ENCODE results near the gene ADM2. TPM values are rescaled to one million over a fixed set of nuclear protein-coding genes. Genes with fewer than 3 reads are reported as not detected.
"Not testable (repeated sequence)": the region's sequence is repeated elsewhere in the genome, so short reads cannot be mapped to it uniquely, and the experiment has no call there.

The ADM2 gene
- total RNA-seq, 3 donors from 2014 or later, result 0.95 to 3.9 (median 1.4) TPM

- Histone ChIP-seq H3K36me3 (ENCODE audit: low read depth) (no peaks in the 10 kb centered on the region), H3K4me3 (no peak overlapping the region), H3K9me3 (no peaks in the 10 kb centered on the region), H3K4me1 (ENCODE audit: low read depth) (peaks cover 22% of the 10 kb centered on the region)
- DNase-seq (peak in 1 of 3 donors; percentile 25), ATAC-seq (no peak)
- TF ChIP-seq CTCF (IDR thresholded peaks at IDR 0.05), result no peak
- intact Hi-C loops (cut with DNase I, micrococcal nuclease), result no loop called here
Observed at GRCh38 chr22:50532824-50533796, 51.8 kb downstream of the ADM2 start.

- H3K36me3 ChIP-seq (ENCODE audit: low read depth); H3K4me3 ChIP-seq; H3K9me3 ChIP-seq; intact Hi-C loops (cut with DNase I, micrococcal nuclease); ATAC-seq: not testable (repeated sequence)
- H3K4me1 ChIP-seq (ENCODE audit: low read depth), result peaks cover 25% of the 10 kb centered on the region
- peak in 2 of 3 donors; percentile 41 to 62 for DNase-seq
Observed at GRCh38 chr22:50533856-50534711, 52.7 kb downstream of the ADM2 start.

DNA sequence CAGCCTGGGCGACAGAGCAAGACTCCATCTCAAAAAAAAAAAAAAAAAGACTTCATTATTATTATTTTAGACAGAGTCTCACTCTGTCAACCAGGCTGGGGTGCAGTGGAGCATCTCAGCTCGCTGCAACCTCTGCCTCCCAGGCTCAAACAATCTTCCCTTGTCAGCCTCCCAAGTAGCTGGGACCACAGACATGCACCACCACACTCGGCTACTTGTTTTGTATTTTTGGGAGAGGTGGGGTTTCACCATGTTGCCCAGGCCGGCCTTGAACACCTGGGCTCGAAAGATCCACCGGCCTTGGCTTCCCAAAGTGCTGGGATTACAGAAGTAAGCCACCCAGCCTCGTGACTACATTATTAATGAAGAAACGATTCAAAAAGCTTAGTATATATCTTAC is 53.8 kb downstream of the ADM2 start:
- intact Hi-C loops (cut with DNase I, micrococcal nuclease), result no loop called here
- ATAC-seq, result no peak
- Histone ChIP-seq H3K4me3 (no peak overlapping the region), H3K4me1 (ENCODE audit: low read depth) (peaks cover 29% of the 10 kb centered on the region), H3K9me3 (no peaks in the 10 kb centered on the region), H3K36me3 (ENCODE audit: low read depth) (no peaks in the 10 kb centered on the region)
- peak in 1 of 3 donors; percentile 15 for DNase-seq
- TF ChIP-seq CTCF (IDR thresholded peaks at IDR 0.05), result no peak

Other genes with a start within 250 kb of the ADM2 start
- gene TUBGCP6, start 236.5 kb upstream of the ADM2 start, total RNA-seq, result 10 to 100 TPM; 34.5 to 41.6 (median 40.5) TPM
- 10 to 100 TPM; 39.5 to 66.3 (median 47.8) TPM for gene HDAC10, start 230.3 kb upstream of the ADM2 start, total RNA-seq
- gene MAPK12, start 219.9 kb upstream of the ADM2 start, total RNA-seq, result 1 to 10 TPM; 2.3 to 6.5 (median 5.2) TPM
- gene MAPK11, start 211.2 kb upstream of the ADM2 start, total RNA-seq, result 1 to 10 TPM; 1.8 to 4.3 (median 3.2) TPM
- gene PLXNB2, start 173.9 kb upstream of the ADM2 start, total RNA-seq, result 100 to 1,000 TPM; 232 to 318 (median 250) TPM
- 1 to 10 TPM; 2.8 to 6.3 (median 5.2) TPM for gene DENND6B, start 154.5 kb upstream of the ADM2 start, total RNA-seq
- 10 to 100 TPM; 54.3 to 61.7 (median 58.8) TPM for gene PPP6R2, start 138.2 kb upstream of the ADM2 start, total RNA-seq
- gene SBF1, start 6.5 kb upstream of the ADM2 start, total RNA-seq, result 10 to 100 TPM; 76.1 to 91.9 (median 84.3) TPM
- gene MIOX, start 5.3 kb downstream of the ADM2 start, total RNA-seq, result not detected
- gene LMF2, start 26.2 kb downstream of the ADM2 start, total RNA-seq, result 10 to 100 TPM; 57.8 to 66.4 (median 60.7) TPM
- gene NCAPH2, start 26.7 kb downstream of the ADM2 start, total RNA-seq, result 10 to 100 TPM; 32.1 to 41.2 (median 34.0) TPM
- 10 to 100 TPM in 1 of 3 donors, 1 to 10 TPM in 1, not detected in 1; 5.4 to 14.6 TPM for gene SCO2, start 44.1 kb downstream of the ADM2 start, total RNA-seq
- 10 to 100 TPM; 27.7 to 88.7 (median 34.8) TPM for gene TYMP, start 48.5 kb downstream of the ADM2 start, total RNA-seq
- gene KLHDC7B, start 64.4 kb downstream of the ADM2 start, total RNA-seq, result 1 to 10 TPM in 1 of 3 donors, under 1 TPM in 1, not detected in 1; 0.55 to 1.7 TPM
- gene SYCE3, start 81.4 kb downstream of the ADM2 start, total RNA-seq, result not detected
- 10 to 100 TPM; 24.5 to 51.6 (median 29.9) TPM for gene CPT1B, start 96.9 kb downstream of the ADM2 start, total RNA-seq
- 10 to 100 TPM; 79.9 to 95.0 (median 80.9) TPM for gene CHKB, start 101.3 kb downstream of the ADM2 start, total RNA-seq
- gene MAPK8IP2, start 119.2 kb downstream of the ADM2 start, total RNA-seq, result 1 to 10 TPM in 1 of 3 donors, under 1 TPM in 2; 0.63 to 4.2 (median 0.64) TPM
- gene ARSA, start 146.6 kb downstream of the ADM2 start, total RNA-seq, result 10 to 100 TPM; 64.6 to 87.9 (median 82.2) TPM
- 10 to 100 TPM in 1 of 3 donors, 1 to 10 TPM in 2; 3.9 to 14.2 (median 7.1) TPM for gene SHANK3, start 191.3 kb downstream of the ADM2 start, total RNA-seq

All from mucosa of descending colon (tissue), 3 donors.